Colonic mucosa (tissue), 4 donors: ENCODE results near the gene MLLT1. TPM values are rescaled to one million over a fixed set of nuclear protein-coding genes. Genes with fewer than 3 reads are reported as not detected.

Experiments
- DNase-seq: peaks from one replicate; pipeline ENCODE4 v3.0.0-alpha.2; 2020
- H3K27ac ChIP-seq: fragments of 200-600 bp; one replicate; pipeline ENCODE4 v1.8.0; 2021
- H3K27me3 ChIP-seq: fragments of 200-600 bp; one replicate; pipeline ENCODE4 v1.8.0; 2021
- H3K36me3 ChIP-seq: fragments of 200-600 bp; one replicate; pipeline ENCODE4 v1.8.0; 2021
- H3K4me1 ChIP-seq: fragments of 200-600 bp; one replicate; pipeline ENCODE4 v1.8.0; 2021; ENCODE audit warnings: mild to moderate bottlenecking
- H3K4me3 ChIP-seq: fragments of 200-600 bp; one replicate; pipeline ENCODE4 v1.8.0; 2021
- H3K9ac ChIP-seq, 2 donors: one replicate each; pipeline ENCODE4 v1.7.0; 2013; ENCODE audit warnings: control low read depth in 2 of 2, low read depth in 2 of 2, low read length in 2 of 2
- H3K9me3 ChIP-seq: fragments of 200-600 bp; one replicate; pipeline ENCODE4 v1.8.0; 2021
- CTCF ChIP-seq: fragments of 200-600 bp; IDR thresholded peaks from one replicate; pipeline ENCODE4 v1.8.0; 2022; ENCODE audit warnings: antibody characterized with exemption, mild to moderate bottlenecking
- intact Hi-C: fragments of 100-400 bp; cut with DNase I; formaldehyde crosslinking; loops from one replicate; pipeline ENCODE4 v1.14.1; 2022
- total RNA-seq, 2 donors: library from RNA; stranded (reverse); fragmentation: NEBNext Ultra II Directional in 1 of 2; extraction: Animal tissue kit (Norgen Biotek cat#: 25700) in 1 of 2; gene quantifications; one replicate each; pipeline ENCODE4 v1.2.1, GENCODE V29; 2021
- donor health status: healthy.
- donor health status: DM: no; HTN: no; CAD: no.
- donor health status: DM: no; HTN: no; CAD: no.

Gene MLLT1
- total RNA-seq, 2 donors from 2014 or later = 26.4 to 59.2 TPM

GRCh38 chr19:6221220-6221877 lies 58.4 kb downstream of the MLLT1 start:
- no peak overlapping the region for H3K27ac ChIP-seq
- no peak overlapping the region for H3K4me3 ChIP-seq
- no peak for TF ChIP-seq CTCF
- H3K9me3 ChIP-seq = no peaks in the 10 kb centered on the region
- H3K9ac ChIP-seq = no peak overlapping the region
- H3K27me3 ChIP-seq = no peaks in the 10 kb centered on the region
- intact Hi-C loops = no loop called here
- DNase-seq = no peak
- peaks cover 2% of the 10 kb centered on the region for H3K4me1 ChIP-seq
- no peaks in the 10 kb centered on the region for H3K36me3 ChIP-seq

DNA sequence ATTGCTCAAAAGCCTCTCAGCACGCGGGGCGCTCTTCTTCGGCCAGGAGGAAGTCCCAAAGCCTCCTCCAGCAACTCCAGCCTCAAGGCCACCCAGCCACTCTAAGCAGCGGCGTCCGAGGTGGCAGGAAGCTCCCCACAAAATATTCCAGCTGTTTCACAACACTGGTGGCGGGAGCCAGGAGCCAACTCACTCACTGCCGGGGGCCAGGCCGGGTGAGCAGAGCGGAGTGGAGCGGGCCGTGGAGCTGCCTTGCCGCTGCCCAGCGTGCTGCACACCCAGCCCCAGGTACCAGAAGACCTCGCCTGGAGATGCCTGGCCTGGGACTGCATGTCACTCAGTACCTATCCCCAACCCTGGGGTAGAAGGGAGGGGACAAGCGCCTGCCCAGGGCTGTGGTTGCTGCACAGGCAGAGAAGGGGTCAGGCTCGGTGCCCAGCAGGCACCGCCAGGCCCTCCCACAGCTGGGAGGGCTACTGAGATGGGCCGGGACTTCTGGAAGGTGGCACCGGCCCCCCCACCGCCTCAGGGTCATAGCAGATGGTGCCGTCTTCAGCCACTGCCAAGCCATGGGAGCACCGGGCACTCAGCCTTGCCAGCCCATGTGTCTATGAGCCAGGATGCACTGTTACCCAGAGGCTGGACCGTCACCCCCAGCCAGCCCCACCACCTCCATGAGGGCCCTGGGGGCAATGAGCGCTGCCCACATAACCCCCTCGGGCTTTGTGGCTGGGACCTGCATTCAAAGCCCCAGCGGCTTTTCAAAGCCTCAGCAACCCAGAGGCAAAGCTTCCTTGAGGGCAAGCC lies 59.2 kb downstream of the MLLT1 start:
- intact Hi-C loops = no loop called here
- Histone ChIP-seq H3K9me3 (no peaks in the 10 kb centered on the region), H3K4me3 (no peak overlapping the region), H3K27me3 (no peaks in the 10 kb centered on the region), H3K36me3 (no peaks in the 10 kb centered on the region), H3K4me1 (peaks cover 2% of the 10 kb centered on the region), H3K27ac (no peak overlapping the region), H3K9ac (no peak overlapping the region)
- no peak for TF ChIP-seq CTCF
- DNase-seq = peak; percentile 38

DNA sequence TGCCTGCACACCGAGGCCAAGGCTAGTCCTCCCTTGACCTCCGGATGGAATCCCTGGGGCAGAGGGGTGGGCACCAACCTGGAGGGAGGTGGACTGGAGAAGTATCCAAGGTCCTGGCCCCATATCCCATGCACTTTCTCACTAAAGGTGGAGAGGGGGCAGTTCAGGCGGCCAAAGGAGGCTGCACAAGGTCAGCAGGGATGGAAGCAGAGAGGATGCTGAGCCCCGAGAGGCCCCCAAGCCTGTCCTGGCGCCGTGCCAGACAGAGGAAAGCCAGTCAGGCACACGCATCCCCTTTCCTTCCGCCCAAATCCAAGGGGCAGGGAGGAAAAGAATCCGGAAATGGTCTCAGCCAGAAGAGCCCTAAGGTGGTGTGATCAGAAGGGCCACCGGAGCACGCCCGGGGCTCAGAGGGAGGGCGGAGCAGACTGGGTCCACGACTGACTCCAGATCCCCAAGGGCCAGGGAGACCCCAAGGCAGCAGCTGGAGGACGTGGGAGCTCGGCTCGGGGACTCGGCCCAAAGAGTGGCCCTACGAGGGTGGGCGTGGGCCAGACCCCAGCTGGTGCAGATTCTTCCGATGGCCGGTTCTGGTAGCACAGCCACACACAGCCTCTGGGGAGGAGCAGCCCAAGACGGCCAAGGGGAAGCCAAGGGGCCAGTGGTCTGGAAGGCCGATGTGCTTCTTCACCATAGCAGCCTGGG lies 60.0 kb downstream of the MLLT1 start:
- intact Hi-C loops = loop anchor here (2.0 kb wide), 1 partner anchor 79 kb away; no protein-coding TSS in a partner anchor
- no peaks in the 10 kb centered on the region for H3K36me3 ChIP-seq
- no peak for DNase-seq
- no peak overlapping the region for H3K9ac ChIP-seq
- H3K9me3 ChIP-seq = no peaks in the 10 kb centered on the region
- no peak overlapping the region for H3K27ac ChIP-seq
- H3K4me1 ChIP-seq = peaks cover 2% of the 10 kb centered on the region
- TF ChIP-seq CTCF = no peak
- no peaks in the 10 kb centered on the region for H3K27me3 ChIP-seq
- H3K4me3 ChIP-seq = no peak overlapping the region

GRCh38 chr19:6219147-6219525 lies 60.6 kb downstream of the MLLT1 start:
- TF ChIP-seq CTCF = no peak
- Histone ChIP-seq H3K4me1 (peaks cover 2% of the 10 kb centered on the region), H3K9ac (no peak overlapping the region), H3K27me3 (no peaks in the 10 kb centered on the region), H3K4me3 (no peak overlapping the region), H3K36me3 (no peaks in the 10 kb centered on the region), H3K27ac (no peak overlapping the region), H3K9me3 (no peaks in the 10 kb centered on the region)
- intact Hi-C loops = loop anchor here (2.0 kb wide), 1 partner anchor 80 kb away; no protein-coding TSS in a partner anchor
- DNase-seq = no peak

DNA sequence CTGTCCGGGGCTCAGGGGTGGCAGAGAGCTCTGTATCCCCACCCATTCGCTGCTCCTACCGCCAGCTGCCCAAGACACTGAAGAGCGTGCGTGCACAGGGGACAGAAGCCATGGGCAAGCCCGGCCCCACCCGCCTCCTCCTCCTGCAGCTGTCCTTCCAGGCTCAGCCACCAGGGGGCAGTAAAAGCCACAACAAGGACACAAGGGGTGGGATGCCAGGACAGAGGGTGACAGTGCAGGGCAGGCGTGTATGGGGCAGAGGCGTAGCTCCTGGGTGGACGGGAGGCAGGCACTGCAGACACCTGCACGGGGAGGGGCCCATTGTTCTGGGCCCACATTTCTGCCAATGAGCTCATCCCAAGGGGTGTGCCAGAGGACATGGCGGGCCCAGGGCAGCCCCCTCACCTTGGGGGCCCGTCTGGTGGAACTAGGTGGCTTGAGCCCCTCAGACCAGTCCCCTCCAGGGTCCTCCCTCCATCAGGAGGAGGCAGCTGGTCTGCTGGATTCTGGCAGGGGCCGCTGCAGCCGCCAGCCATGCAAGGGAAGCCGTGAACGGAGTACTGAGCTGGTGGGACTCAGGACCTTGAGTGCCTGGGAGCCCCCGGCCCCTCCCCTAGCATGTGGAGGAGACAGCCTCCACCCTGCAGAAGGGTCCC lies 61.2 kb downstream of the MLLT1 start:
- H3K36me3 ChIP-seq = no peaks in the 10 kb centered on the region
- peak; percentile 93 for DNase-seq
- TF ChIP-seq CTCF = peak; percentile 96
- H3K4me3 ChIP-seq = no peak overlapping the region
- H3K9ac ChIP-seq = no peak overlapping the region
- H3K9me3 ChIP-seq = no peaks in the 10 kb centered on the region
- H3K27me3 ChIP-seq = no peaks in the 10 kb centered on the region
- H3K4me1 ChIP-seq = peaks cover 2% of the 10 kb centered on the region
- H3K27ac ChIP-seq = no peak overlapping the region
- intact Hi-C loops = loop anchor here (2.0 kb wide), 1 partner anchor 80 kb away; no protein-coding TSS in a partner anchor
